Thyroid gland (tissue), 4 donors: ENCODE measurements around the gene HID1.

Source experiments
- CTCF ChIP-seq, 6 experiments: fragments of 200-600 bp in 3 of 6; fragments of 450-650 bp in 3 of 6; sonication (generic) in 3 of 6; IDR thresholded peaks; one replicate each; pipeline ENCODE4 v1.5.1; 2016 to 2019; ENCODE audit warnings: antibody characterized with exemption in 6 of 6, mild to moderate bottlenecking in 2 of 6, inconsistent platforms in 1 of 6, moderate library complexity in 1 of 6
- POLR2A ChIP-seq, 2 donors: fragments of 450-650 bp; IDR thresholded peaks; one replicate each; pipeline ENCODE4 v1.6.1; 2017; ENCODE audit warnings: antibody characterized with exemption in 2 of 2, mild to moderate bottlenecking in 2 of 2, moderate library complexity in 1 of 2

DNA sequence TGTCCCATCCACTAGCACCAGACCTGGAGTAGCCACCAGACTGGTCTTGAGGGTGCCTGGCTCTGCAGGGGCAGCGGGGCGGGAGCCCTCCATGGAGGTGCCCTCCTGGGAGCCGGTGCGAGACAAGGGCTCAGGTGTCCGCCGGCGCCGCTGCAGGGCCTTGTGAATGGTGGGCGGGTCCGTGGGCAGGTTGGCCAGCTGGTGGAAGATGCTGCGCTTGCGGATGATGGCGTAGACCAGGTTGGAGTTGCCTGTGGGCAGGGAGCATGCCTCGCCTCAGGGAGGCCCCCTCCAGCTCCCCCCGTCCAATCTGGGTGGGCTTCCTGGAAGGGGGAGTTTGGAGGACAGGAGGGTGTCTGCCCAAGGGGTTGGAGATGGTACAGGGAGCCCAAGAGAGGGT, 18.4 kb downstream of the HID1 start:
- TF ChIP-seq CTCF (IDR thresholded peaks at IDR 0.05) (no peak), POLR2A (IDR thresholded peaks at IDR 0.05) (no peak)
